HEK293T (cell line): ENCODE results near the gene CT45A6.
"Not testable (repeated sequence)": the region's sequence is repeated elsewhere in the genome, so short reads cannot be mapped to it uniquely, and the experiment has no call there.

Experiments used
- CTCF ChIA-PET: fragments of 350-600 bp; formaldehyde crosslinking; extraction: SDS; loops from one replicate; lab custom pipeline; 2021; ENCODE audit warnings: antibody characterized with exemption, inconsistent platforms; lab: Yijun Ruan, JAX
- POLR2A ChIA-PET: fragments of 350-600 bp; formaldehyde crosslinking; extraction: SDS; loops from one replicate; lab custom pipeline; 2020; ENCODE audit warnings: antibody characterized with exemption, inconsistent platforms; lab: Yijun Ruan, JAX
- DNase-seq: peaks from one replicate; pipeline ENCODE4 v3.0.0; 2012; ENCODE audit warnings: mixed read lengths; ENCODE audit errors: extremely low spot score

CT45A6 gene, protein sequence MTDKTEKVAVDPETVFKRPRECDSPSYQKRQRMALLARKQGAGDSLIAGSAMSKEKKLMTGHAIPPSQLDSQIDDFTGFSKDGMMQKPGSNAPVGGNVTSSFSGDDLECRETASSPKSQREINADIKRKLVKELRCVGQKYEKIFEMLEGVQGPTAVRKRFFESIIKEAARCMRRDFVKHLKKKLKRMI

DNA sequence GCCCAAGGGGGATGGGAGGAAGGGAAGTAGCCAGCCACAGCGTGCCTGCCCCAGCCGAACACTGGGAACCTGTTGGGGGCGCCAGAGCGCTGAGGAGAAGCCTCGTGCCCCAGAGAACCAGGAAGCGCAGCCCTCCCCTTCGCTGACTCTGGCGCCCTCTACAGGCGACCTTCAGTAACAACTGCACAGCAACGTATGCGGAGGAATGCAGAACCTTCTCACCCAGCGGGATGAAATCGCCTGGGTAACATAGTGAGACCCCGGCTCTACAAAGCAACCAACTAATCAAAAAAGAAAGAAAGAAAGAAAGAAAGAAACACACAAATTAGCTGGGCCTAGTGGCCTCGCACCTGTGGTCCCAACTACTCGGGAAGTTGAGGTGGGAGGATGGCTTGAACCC is at the start of gene CT45A6:
CT45A6 (minus strand) TSS at position 101 of the 400 bp plus-strand sequence. CDS start 3,794 bp downstream, outside the sequence.
- CTCF ChIA-PET, POLR2A ChIA-PET, DNase-seq: not testable (repeated sequence)

DNA sequence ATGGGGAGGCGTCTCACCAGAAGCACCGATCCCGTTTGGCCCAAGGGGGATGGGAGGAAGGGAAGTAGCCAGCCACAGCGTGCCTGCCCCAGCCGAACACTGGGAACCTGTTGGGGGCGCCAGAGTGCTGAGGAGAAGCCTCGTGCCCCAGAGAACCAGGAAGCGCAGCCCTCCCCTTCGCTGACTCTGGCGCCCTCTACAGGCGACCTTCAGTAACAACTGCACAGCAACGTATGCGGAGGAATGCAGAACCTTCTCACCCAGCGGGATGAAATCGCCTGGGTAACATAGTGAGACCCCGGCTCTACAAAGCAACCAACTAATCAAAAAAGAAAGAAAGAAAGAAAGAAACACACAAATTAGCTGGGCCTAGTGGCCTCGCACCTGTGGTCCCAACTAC is 34.6 kb upstream of the CT45A6 start, which contains the start of gene CT45A7:
CT45A7 (minus strand) TSS at position 101 of the 400 bp plus-strand sequence. CDS start 3,747 bp downstream, outside the sequence.
- CTCF ChIA-PET, DNase-seq, POLR2A ChIA-PET: not testable (repeated sequence)

DNA sequence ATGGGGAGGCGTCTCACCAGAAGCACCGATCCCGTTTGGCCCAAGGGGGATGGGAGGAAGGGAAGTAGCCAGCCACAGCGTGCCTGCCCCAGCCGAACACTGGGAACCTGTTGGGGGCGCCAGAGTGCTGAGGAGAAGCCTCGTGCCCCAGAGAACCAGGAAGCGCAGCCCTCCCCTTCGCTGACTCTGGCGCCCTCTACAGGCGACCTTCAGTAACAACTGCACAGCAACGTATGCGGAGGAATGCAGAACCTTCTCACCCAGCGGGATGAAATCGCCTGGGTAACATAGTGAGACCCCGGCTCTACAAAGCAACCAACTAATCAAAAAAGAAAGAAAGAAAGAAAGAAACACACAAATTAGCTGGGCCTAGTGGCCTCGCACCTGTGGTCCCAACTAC is 17.3 kb upstream of the CT45A6 start, which contains the start of gene CT45A2:
CT45A2 (minus strand) TSS at position 101 of the 400 bp plus-strand sequence. CDS start 3,747 bp downstream, outside the sequence.
- CTCF ChIA-PET, POLR2A ChIA-PET, DNase-seq: not testable (repeated sequence)

DNA sequence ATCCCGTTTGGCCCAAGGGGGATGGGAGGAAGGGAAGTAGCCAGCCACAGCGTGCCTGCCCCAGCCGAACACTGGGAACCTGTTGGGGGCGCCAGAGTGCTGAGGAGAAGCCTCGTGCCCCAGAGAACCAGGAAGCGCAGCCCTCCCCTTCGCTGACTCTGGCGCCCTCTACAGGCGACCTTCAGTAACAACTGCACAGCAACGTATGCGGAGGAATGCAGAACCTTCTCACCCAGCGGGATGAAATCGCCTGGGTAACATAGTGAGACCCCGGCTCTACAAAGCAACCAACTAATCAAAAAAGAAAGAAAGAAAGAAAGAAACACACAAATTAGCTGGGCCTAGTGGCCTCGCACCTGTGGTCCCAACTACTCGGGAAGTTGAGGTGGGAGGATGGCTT is 17.2 kb downstream of the CT45A6 start, which contains the start of gene CT45A5:
CT45A5 (minus strand) TSS at position 101 of the 400 bp plus-strand sequence. CDS start 3,774 bp downstream, outside the sequence.
- DNase-seq, CTCF ChIA-PET, POLR2A ChIA-PET: not testable (repeated sequence)

DNA sequence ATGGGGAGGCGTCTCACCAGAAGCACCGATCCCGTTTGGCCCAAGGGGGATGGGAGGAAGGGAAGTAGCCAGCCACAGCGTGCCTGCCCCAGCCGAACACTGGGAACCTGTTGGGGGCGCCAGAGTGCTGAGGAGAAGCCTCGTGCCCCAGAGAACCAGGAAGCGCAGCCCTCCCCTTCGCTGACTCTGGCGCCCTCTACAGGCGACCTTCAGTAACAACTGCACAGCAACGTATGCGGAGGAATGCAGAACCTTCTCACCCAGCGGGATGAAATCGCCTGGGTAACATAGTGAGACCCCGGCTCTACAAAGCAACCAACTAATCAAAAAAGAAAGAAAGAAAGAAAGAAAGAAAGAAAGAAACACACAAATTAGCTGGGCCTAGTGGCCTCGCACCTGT is 34.5 kb downstream of the CT45A6 start, which contains the start of gene CT45A3:
CT45A3 (minus strand) TSS at position 101 of the 400 bp plus-strand sequence. CDS start 3,747 bp downstream, outside the sequence.
- CTCF ChIA-PET, POLR2A ChIA-PET, DNase-seq: not testable (repeated sequence)

DNA sequence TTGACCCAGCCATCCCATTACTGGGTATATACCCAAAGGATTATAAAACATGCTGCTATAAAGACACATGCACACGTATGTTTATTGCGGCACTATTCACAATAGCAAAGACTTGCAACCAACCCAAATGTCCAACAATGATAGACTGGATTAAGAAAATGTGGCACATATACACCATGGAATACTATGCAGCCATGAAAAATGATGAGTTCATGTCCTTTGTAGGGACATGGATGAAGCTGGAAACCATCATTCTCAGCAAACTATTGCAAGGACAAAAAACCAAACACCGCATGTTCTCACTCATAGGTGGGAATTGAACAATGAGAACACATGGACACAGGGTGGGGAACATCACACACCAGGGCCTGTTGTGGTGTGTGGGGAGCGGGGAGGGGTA is 57.8 kb downstream of the CT45A6 start:
- DNase-seq, POLR2A ChIA-PET, CTCF ChIA-PET: not testable (repeated sequence)
